Measurements from ENCODE around the gene RGPD8.

The RGPD8 gene

GRCh38 chr2:112322919-112323318 lies 110.5 kb downstream of the RGPD8 start:
- DNase-seq, result no peak

GRCh38 chr2:112321375-112322320 lies 111.8 kb downstream of the RGPD8 start:
- no peak for DNase-seq

Data from cerebellar nuclear complex (tissue), 1 donor.